Measurements from ENCODE around the gene TARDBP. TPM values are rescaled to one million over a fixed set of nuclear protein-coding genes. Genes with fewer than 3 reads are reported as not detected.

The TARDBP gene
- total RNA-seq, 1 experiment from 2014 or later, result 196 TPM

- no TSS peak for BruUV-seq (replicated peaks)
- Histone ChIP-seq H3K27me3 (ENCODE audit: control insufficient read depth, insufficient read depth, low read length) (no peaks in the 10 kb centered on the region), H3K4me3 (ENCODE audit: low read depth in 2 of 2, low read length in 2 of 2) (no peak overlapping the region), H3K27ac (ENCODE audit: low read length) (no peak overlapping the region), H3K9me3 (ENCODE audit: control insufficient read depth, insufficient read depth, low read depth, low read length) (no peaks in the 10 kb centered on the region), H3K4me1 (ENCODE audit: control insufficient read depth, insufficient read depth, low read length) (no peaks in the 10 kb centered on the region), H3K36me3 (ENCODE audit: control insufficient read depth, insufficient read depth, low read length) (peaks cover 49% of the 10 kb centered on the region)
- ChIA-PET POLR2A (no interaction called here), CTCF (no interaction called here)
- DNase-seq (ENCODE audit: low read depth, low spot score), result no peak
- no peak for TF ChIP-seq POLR2AphosphoS5 (IDR thresholded peaks at IDR 0.05; ENCODE audit: low read depth, low read length)
- no peak for TF ChIP-seq REST (IDR thresholded peaks at IDR 0.05; ENCODE audit: insufficient read depth in 1 of 2, low read depth in 2 of 2, low read length in 1 of 2)
- no peak for TF ChIP-seq TCF7L2 (IDR thresholded peaks at IDR 0.05; ENCODE audit: low read depth, low read length)
- TF ChIP-seq CTCF (IDR thresholded peaks at IDR 0.05), result no peak
- no peak for TF ChIP-seq SIN3A (IDR thresholded peaks at IDR 0.05; ENCODE audit: borderline replicate concordance, insufficient read depth, low read depth, low read length)
- intact Hi-C loops (cut with micrococcal nuclease; ENCODE audit: unreplicated experiment), result no loop called here
- ATAC-seq, result no peak
- in situ Hi-C loops (cut with HindIII; ENCODE audit: low pct_unique_long_range_greater_than_20kb, low sequenced_read_pairs), result no loop called here
Observed at GRCh38 chr1:11023201-11023600, 10.7 kb downstream of the TARDBP start.

- H3K36me3 ChIP-seq (ENCODE audit: control insufficient read depth, insufficient read depth, low read length), result peaks cover 37% of the 10 kb centered on the region
- no peaks in the 10 kb centered on the region for H3K27me3 ChIP-seq (ENCODE audit: control insufficient read depth, insufficient read depth, low read length)
- POLR2A ChIA-PET, result no interaction called here
- H3K27ac ChIP-seq (ENCODE audit: low read length), result no peak overlapping the region
- H3K9me3 ChIP-seq (ENCODE audit: control insufficient read depth, insufficient read depth, low read depth, low read length), result no peaks in the 10 kb centered on the region
- DNase-seq (ENCODE audit: low read depth, low spot score) (no peak), ATAC-seq (no peak)
- intact Hi-C loops (cut with micrococcal nuclease; ENCODE audit: unreplicated experiment), result no loop called here
- CTCF ChIA-PET, result no interaction called here
- in situ Hi-C loops (cut with HindIII; ENCODE audit: low pct_unique_long_range_greater_than_20kb, low sequenced_read_pairs), result no loop called here
- H3K4me1 ChIP-seq (ENCODE audit: control insufficient read depth, insufficient read depth, low read length), result no peaks in the 10 kb centered on the region
- BruUV-seq (replicated peaks), result no TSS peak
- no peak overlapping the region for H3K4me3 ChIP-seq (ENCODE audit: low read depth in 2 of 2, low read length in 2 of 2)
- TF ChIP-seq CTCF (IDR thresholded peaks at IDR 0.05) (no peak), TCF7L2 (IDR thresholded peaks at IDR 0.05; ENCODE audit: low read depth, low read length) (no peak), POLR2AphosphoS5 (IDR thresholded peaks at IDR 0.05; ENCODE audit: low read depth, low read length) (no peak), SIN3A (IDR thresholded peaks at IDR 0.05; ENCODE audit: borderline replicate concordance, insufficient read depth, low read depth, low read length) (no peak), REST (IDR thresholded peaks at IDR 0.05; ENCODE audit: insufficient read depth in 1 of 2, low read depth in 2 of 2, low read length in 1 of 2) (no peak)
Observed at GRCh38 chr1:11024154-11024873, 11.9 kb downstream of the TARDBP start.

Data from Panc1 (cell line).